PC-3 (cell line): ENCODE data around the gene ZSCAN29.
"Not testable (repeated sequence)": the region's sequence is repeated elsewhere in the genome, so short reads cannot be mapped to it uniquely, and the experiment has no call there.

Experiments used
- EZH2 ChIP-seq: fragments of 300-600 bp; sonication (generic); IDR thresholded peaks from one replicate; pipeline ENCODE4 v1.6.1; 2017; ENCODE audit warnings: antibody characterized with exemption, mild to moderate bottlenecking, low read length; ENCODE audit not compliant: unreplicated experiment
- TF ChIP-seq, protein P1 (sequence below): fragments of 300-600 bp; sonication (generic); conservative IDR thresholded peaks from 2 replicates; pipeline ENCODE4 v1.5.1; 2017; ENCODE audit warnings: antibody characterized with exemption, low read depth, mild to moderate bottlenecking, low read length

DNA sequence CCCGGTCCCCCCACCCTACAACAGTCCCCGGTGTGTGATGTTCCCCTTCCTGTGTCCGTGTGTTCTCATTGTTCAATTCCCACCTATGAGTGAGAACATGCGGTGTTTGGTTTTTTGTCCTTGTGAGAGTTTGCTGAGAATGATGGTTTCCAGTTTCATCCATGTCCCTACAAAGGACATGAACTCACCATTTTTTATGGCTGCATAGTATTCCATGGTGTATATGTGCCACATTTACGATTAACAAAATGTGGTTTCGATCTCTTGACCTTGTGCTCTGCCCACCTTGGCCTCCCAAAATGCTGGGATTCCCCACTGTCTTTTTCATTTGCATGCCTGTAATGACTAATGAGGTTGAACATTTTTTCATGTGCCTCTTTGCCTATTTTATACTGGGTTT, 22.7 kb upstream of the ZSCAN29 start:
- TF ChIP-seq, protein P1, sequence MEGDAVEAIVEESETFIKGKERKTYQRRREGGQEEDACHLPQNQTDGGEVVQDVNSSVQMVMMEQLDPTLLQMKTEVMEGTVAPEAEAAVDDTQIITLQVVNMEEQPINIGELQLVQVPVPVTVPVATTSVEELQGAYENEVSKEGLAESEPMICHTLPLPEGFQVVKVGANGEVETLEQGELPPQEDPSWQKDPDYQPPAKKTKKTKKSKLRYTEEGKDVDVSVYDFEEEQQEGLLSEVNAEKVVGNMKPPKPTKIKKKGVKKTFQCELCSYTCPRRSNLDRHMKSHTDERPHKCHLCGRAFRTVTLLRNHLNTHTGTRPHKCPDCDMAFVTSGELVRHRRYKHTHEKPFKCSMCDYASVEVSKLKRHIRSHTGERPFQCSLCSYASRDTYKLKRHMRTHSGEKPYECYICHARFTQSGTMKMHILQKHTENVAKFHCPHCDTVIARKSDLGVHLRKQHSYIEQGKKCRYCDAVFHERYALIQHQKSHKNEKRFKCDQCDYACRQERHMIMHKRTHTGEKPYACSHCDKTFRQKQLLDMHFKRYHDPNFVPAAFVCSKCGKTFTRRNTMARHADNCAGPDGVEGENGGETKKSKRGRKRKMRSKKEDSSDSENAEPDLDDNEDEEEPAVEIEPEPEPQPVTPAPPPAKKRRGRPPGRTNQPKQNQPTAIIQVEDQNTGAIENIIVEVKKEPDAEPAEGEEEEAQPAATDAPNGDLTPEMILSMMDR: not testable (repeated sequence)
- not testable (repeated sequence) for TF ChIP-seq EZH2
